ENCODE data around the gene ATP23.

Gene ATP23

GRCh38 chr12:57908511-57908910 is 32.9 kb upstream of the ATP23 start:
- no peak for DNase-seq (ENCODE audit: low read depth)

GRCh38 chr12:57909056-57909455 is 32.3 kb upstream of the ATP23 start:
- no peak for DNase-seq (ENCODE audit: low read depth)

- DNase-seq (ENCODE audit: low read depth): no peak
These were observed 31.8 kb upstream of the ATP23 start for GRCh38 chr12:57909611-57910010.

GRCh38 chr12:57918147-57918546 is 23.2 kb upstream of the ATP23 start:
- no peak for DNase-seq (ENCODE audit: low read depth)

GRCh38 chr12:57927086-57927485 is 14.3 kb upstream of the ATP23 start:
- no peak for DNase-seq (ENCODE audit: low read depth)

- no peak for DNase-seq (ENCODE audit: low read depth)
These were observed 12.1 kb upstream of the ATP23 start for GRCh38 chr12:57929092-57929830.

GRCh38 chr12:57934819-57935218 is 6.5 kb upstream of the ATP23 start:
- DNase-seq (ENCODE audit: low read depth): no peak

GRCh38 chr12:57935331-57935730 is 6.0 kb upstream of the ATP23 start:
- no peak for DNase-seq (ENCODE audit: low read depth)

- DNase-seq (ENCODE audit: low read depth): peak; percentile 73
These were observed 5.4 kb upstream of the ATP23 start for GRCh38 chr12:57935839-57936512.

GRCh38 chr12:57936513-57936883 is 4.9 kb upstream of the ATP23 start:
- no peak for DNase-seq (ENCODE audit: low read depth)

GRCh38 chr12:57939291-57939690 is 2.1 kb upstream of the ATP23 start:
- no peak for DNase-seq (ENCODE audit: low read depth)

- no peak for DNase-seq (ENCODE audit: low read depth)
These were observed 1.1 kb upstream of the ATP23 start for GRCh38 chr12:57940052-57940914.

GRCh38 chr12:57940915-57941164 is 527 bp upstream of the ATP23 start:
- DNase-seq (ENCODE audit: low read depth): no peak

- DNase-seq (ENCODE audit: low read depth): no peak
These were observed 2.2 kb downstream of the ATP23 start for GRCh38 chr12:57943438-57944080.

- no peak for DNase-seq (ENCODE audit: low read depth)
These were observed 3.1 kb downstream of the ATP23 start for GRCh38 chr12:57944313-57945023.

GRCh38 chr12:57952766-57953165 is 11.4 kb downstream of the ATP23 start:
- DNase-seq (ENCODE audit: low read depth): no peak

- DNase-seq (ENCODE audit: low read depth): no peak
These were observed 13.4 kb downstream of the ATP23 start for GRCh38 chr12:57954768-57955167.

- DNase-seq (ENCODE audit: low read depth): no peak
These were observed 16.8 kb downstream of the ATP23 start for GRCh38 chr12:57958061-57958657.

GRCh38 chr12:57964421-57964820 is 23.1 kb downstream of the ATP23 start:
- DNase-seq (ENCODE audit: low read depth): no peak

- no peak for DNase-seq (ENCODE audit: low read depth)
These were observed 24.4 kb downstream of the ATP23 start for GRCh38 chr12:57965766-57966165.

GRCh38 chr12:57966536-57966935 is 25.2 kb downstream of the ATP23 start:
- DNase-seq (ENCODE audit: low read depth): no peak
